Activated gamma-delta T cell treated with anti-CD3 and anti-CD28 coated beads, Interleukin-2, amount 50 U/mL, for 16 hours (primary cell): Measurements from ENCODE around the gene THAP7.
"Not testable (repeated sequence)": the region's sequence is repeated elsewhere in the genome, so short reads cannot be mapped to it uniquely, and the experiment has no call there.

Experiments used
- DNase-seq: peaks from one replicate; pipeline ENCODE4 v3.0.0-alpha.2; 2020; ENCODE audit warnings: low read depth

Gene THAP7

DNA sequence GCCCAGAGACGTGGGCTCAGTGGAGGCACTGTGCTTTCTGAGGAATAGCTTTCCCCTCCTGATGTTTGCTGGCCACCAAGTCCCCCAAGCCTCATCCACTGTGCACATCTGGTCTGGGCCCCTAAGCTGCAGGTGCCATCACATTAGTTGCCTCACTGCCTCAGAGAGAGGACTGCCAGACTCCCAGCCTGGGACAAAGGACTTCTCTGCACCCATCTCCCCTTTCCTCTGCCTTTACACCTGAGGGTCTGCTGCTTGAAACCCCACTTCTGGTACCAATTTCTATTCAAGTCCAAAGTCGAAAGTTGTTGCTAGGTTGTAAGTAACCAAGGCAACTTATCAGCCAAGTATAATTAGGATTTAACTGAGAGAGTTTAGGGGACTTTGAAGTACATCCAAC is 23.5 kb downstream of the THAP7 start:
- DNase-seq = no peak

DNA sequence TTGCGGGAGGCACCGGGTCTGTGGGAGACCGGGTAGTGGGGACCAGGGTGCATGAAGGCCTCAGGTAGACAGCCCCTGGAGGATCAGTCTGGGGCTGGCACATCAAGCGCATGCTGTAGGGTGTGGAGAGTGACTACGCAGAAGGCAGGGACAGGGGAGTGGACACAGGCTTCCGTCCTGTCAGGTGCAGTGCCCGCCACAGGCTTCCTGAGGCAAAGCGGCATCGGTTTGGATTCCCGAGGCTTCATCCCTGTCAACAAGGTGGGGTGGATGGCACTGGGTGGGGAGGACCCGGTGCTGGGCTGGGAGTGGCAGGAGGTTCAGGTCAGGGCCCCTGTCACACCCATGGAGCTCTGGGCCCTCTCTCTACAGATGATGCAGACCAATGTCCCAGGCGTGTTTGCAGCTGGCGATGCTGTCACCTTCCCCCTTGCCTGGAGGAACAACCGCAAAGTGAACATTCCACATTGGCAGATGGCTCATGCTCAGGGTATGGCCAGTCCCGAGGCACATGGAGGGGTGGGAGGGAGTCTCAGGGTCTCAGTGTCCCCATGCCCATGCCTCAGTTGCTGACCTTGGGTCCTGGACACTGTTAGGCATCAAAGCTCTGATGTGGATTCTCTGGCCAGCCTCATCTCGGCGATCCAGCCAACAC is 24.3 kb downstream of the THAP7 start:
- no peak for DNase-seq

DNA sequence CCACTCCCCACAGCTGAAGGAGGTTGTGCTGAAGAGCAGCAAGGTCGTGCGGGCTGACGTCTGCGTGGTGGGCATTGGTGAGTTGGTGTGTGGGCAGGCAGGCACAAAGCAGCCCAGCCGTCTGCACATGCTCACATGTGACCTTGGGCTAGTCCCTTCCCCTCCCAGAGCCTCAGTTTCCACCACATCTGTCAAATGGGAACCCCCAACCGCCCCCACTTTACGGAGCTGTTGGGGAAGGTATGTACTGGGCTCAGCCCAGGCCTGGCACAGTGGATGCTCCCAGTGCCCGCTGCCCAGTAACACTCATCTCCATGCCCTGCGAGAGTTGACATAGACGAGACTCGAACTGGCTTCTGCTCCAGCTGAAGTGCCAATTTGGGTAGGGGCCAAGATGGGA is 24.9 kb downstream of the THAP7 start:
- DNase-seq = no peak

DNA sequence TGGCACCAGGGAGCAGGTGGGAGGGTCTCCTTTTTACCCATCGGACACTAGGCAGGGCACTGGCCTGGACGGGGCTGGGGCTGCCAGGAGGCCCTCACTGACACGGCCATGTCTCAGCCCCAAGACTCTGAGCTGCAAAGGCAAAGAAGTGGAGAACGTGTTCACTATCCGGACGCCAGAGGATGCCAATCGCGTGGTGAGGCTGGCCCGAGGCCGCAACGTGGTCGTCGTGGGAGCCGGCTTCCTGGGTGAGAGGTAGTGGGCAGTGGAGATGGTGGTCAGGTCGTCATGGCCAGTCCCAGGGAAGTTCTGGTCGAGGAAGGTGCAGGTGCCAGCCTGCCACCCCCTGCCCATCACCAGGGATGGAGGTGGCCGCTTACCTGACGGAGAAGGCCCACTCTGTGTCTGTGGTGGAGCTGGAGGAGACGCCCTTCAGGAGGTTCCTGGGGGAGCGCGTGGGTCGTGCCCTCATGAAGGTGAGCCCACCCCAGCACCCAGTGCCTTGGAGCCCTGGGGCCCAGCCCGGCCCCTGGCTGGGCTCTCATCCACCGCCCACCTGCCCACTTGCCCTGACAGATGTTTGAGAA is 25.5 kb downstream of the THAP7 start:
- DNase-seq = no peak

DNA sequence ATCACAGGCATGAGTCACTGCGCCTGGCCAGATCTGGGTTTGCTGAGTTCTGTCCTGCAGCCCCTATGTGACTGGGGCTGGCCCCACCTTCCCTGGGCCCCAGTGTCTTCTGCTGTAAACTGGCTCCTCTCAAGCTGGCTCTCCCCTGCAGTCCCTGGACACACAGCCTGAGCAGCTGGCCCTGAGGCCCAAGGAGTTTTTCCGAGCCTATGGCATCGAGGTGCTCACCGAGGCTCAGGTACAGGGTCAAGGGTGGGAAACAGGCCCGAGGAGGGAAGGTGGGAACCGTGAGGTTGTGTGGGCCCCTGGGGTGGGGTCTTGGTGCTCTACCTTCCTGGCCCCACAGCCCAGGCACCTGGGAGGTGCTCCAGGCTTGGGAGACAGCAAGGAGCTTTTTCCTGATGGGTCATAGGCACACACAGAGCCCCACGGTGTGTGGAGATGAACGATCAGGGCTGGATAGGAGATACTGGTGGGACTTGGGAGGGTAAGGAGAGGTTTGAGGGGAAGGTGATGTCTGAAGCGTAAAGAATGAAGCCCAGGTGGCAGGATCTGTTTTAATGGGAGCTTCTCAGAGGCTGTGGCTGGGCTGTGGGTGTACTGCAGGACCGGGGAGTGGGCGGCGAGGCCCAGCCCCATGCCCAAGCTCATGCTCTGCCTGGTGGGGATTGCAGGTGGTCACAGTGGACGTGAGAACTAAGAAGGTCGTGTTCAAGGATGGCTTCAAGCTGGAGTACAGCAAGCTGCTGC is 26.2 kb downstream of the THAP7 start:
- DNase-seq = no peak

DNA sequence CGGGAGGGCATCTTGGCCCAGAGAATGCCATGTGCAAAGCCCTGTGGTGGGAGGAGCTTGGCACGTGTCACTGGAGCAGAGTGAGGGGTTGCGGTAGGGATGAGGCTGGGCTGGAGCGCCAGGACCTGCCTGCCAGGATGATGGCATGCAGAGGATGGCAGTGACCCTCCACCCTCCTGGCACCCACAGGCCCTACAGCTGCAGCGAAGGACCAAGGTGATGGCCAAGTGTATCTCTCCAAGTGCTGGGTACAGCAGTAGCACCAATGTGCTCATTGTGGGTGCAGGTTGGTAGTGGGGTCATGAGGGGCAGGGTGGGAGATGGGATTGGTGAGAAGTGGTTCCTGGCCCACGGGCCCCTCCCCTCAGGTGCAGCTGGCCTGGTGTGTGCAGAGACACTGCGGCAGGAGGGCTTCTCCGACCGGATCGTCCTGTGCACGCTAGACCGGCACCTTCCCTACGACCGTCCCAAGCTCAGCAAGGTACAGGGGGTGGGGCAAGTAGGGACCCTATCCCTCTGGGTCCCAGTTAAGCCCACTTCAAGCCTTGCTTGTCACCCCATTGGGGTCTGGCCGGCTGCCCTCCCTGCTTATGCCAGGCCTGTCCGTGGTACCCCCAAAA is 27.5 kb downstream of the THAP7 start:
- DNase-seq = no peak

DNA sequence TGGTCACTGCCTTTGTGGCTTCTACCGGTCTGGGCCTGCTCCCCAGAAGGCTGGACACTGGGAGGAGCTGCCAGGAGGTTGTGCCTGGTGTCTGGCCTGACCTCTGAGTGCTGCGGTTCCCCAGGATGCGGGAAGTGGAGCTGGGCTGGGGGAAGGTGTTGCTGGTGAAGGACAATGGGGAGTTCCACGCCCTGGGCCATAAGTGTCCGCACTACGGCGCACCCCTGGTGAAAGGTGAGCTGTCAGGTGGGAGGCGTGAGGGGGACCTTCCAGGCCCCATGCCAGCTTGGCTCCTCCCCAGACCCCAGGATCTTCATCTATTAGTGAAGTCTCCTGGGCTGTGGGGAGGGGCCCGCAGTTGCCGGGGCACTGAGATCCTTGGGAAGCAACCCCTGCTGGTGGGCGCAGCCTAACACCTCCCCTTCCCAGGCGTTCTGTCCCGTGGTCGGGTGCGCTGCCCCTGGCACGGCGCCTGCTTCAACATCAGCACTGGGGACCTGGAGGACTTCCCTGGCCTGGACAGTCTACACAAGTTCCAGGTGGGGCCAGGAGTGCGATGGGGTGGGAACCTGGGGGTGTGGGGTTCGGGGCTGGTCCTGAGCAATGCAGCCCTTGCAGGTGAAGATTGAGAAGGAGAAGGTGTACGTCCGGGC is 28.2 kb downstream of the THAP7 start:
- DNase-seq = no peak

DNA sequence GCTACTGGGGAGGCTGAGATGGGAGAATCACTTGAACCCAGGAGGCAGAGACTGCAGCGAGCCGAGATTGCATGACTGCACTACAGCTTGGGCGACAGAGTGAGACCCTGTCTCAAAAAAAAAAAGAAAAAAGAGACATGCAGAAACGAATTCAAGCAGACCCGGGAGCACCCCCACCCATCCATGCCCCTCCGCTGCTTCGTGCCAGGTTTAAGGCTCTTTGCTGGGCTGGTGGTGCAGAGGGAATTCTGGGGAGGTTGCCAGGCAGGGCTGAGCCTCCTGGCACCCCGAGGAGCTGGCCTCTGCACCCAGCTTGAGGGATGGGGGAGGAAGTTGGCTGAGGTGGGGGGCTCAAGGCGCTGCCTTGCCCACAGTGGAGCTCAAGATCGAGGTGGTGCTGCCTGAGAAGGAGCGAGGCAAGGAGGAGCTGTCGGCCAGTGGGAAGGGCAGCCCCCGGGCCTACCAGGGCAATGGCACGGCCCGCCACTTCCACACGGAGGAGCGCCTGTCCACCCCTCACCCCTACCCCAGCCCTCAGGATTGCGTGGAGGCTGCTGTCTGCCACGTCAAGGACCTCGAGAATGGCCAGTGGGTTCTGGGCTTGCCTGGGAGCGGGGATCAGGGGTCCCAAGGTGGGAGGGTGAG is 28.9 kb downstream of the THAP7 start:
- no peak for DNase-seq

DNA sequence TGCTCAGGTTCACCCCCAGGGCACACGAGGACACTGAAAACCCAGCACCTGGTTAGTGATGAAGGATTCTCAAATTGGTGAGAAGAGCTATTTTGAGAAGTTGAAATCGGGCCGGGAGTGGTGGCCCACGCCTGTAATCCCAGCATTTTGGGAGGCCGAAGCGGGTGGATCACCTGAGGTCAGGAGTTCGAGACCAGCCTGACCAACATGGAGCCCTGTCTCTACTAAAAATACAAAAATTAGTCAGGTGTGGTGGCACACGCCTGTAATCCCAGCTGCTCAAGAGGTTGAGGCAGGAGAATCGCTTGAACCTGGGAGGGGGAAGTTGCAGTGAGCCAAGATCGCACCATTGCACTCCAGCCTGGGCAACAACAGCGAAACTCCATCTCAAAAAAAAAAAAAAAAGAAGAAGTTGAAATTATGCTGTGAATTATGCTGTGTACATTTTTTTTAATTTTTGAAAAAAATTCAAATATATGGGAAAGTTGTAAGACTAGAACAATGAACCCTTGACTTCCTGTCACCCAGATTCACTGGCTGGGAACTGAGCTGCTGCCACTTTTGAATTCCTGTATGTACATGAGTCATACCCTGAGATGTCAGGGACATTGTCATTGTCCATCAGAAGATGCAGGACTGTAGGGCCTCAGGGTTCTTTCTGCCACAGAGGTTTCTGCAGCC is 29.8 kb downstream of the THAP7 start:
- DNase-seq = not testable (repeated sequence)

DNA sequence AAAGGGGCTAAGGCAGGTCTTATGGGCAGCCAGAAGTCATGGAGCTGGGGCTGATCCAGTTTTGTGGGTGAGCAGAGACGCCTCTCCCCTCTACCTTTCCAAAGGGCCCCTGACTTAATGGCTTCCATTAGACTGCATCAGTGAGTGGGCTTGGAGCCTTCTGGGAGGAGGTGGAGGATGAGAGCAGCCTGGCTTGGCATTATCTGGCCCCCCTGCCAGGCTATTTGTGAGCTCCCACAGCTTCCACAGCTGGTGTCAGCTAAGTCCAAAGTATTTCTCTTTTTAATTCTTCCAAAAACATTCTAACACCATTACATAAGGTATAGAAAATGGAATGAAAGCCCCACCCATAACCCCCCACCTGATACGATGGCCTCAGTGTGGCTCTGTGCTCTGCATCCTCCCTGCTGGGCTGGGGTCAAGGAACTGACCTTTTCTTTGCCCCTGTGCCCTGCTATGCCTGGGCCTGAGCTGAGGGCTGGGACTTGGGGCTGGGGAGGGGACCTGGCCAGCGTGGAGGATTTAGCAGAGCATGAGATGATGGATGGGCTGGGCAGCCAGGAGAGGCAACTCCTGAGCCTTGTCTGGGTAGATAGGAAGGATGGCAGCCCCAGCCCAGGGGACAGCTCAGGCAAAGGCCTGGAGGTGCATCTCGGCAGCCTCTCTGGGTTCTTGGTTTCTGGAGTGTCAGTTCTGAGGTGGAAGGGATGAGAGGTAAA is 30.8 kb downstream of the THAP7 start:
- DNase-seq = no peak

DNA sequence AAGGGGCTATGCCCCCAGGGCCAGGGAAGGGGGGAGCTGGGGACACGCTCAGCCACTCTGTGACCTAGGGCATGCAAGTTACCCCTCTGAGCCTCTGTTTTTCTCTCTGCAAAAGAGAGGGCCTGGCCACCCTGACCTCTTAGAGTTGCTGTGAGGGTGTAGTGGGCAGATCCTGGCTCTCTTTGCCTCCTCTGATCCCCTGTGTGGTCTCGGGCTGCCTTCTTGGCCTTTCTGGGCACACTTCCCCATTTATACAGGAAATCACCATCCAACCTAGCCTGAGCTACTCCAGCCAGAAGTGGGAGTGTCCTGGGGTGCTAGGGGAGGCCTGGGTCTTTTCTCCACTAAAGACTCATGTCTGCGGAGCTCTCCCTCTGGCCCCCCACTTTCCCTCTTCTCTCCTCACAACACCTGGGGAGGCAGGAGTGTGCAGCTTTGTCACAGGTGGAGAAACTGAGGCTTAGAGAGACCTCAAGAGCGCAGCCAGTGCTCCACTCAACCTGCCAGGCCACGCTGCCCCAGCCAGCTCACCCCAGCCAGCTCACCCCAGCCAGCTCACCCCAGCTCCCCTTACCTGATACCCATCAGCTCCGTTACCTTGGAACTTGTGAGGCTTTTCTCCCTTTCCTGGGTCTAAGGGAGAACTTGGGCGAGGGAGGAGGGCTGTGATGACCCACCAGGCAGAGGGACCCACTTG is 33.5 kb downstream of the THAP7 start:
- no peak for DNase-seq

DNA sequence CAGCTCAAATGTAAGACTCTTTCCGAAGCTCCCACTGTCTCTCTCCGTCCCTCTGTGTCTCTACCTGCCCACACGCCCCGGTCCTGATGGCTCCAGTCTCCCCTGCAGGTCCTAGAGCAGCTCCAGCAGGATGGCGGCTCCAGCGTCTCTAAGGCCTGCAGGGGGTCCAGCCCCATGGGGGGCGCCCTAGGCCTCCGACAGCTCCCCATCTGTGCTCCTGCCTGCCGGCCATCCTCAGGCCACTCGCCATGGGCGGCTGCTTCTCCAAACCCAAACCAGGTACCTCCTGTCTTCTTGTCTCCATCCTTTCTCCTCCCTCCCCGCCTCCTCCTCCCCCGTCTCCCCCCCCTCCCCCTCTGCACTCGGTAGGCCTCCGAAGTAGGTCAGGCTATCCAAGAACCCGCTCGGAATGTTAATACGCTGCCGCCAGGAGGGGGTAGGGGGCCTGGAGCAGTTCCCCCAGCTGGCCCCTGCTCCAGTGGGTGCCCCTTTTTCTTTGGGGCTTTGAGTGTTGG is 34.2 kb downstream of the THAP7 start:
- DNase-seq = no peak

DNA sequence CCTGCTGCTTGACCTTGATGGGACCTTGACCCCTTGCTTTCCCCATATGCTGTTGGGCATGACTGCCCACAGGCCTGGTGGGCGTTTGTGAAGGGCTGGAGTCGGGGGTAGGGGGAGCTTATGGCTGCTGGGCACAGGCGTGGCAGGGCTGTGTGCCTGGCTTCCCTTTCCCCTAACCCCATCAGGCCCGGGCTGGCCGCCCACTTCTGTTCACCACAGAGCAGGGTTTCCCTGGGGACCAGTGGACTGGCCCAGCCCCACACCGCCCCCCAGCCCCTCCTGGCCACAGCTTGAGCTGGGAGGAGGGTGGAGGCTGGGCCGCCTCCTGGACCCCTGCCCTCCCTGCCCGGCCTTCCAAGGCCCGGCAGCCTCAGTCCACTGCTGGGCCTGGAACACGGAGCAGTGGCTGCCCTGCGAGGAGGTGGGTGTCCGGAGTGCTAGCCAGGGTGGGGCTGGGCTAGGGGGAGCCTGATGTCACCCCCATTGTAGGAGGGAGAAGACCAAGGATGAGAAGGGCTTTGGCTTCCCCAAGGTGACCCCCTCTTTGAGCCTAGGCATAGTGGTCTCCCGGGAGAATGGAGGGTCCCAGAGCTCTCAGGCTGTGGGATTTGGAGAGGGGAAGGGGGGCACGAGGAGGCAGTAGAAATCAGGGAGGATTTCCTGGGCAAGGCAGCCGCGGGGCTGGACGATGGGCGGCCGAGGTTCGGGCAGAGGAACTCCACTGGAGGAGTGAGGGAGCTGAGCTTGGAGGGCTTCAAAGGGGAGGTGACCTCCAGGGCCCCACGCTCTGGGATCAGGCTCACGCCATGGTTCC is 34.8 kb downstream of the THAP7 start, which contains the start of gene AIFM3:
TSS of gene AIFM3 (plus strand) at position 373 of the 814 bp plus-strand sequence. CDS start 690 bp downstream, outside the sequence.
- no peak for DNase-seq

DNA sequence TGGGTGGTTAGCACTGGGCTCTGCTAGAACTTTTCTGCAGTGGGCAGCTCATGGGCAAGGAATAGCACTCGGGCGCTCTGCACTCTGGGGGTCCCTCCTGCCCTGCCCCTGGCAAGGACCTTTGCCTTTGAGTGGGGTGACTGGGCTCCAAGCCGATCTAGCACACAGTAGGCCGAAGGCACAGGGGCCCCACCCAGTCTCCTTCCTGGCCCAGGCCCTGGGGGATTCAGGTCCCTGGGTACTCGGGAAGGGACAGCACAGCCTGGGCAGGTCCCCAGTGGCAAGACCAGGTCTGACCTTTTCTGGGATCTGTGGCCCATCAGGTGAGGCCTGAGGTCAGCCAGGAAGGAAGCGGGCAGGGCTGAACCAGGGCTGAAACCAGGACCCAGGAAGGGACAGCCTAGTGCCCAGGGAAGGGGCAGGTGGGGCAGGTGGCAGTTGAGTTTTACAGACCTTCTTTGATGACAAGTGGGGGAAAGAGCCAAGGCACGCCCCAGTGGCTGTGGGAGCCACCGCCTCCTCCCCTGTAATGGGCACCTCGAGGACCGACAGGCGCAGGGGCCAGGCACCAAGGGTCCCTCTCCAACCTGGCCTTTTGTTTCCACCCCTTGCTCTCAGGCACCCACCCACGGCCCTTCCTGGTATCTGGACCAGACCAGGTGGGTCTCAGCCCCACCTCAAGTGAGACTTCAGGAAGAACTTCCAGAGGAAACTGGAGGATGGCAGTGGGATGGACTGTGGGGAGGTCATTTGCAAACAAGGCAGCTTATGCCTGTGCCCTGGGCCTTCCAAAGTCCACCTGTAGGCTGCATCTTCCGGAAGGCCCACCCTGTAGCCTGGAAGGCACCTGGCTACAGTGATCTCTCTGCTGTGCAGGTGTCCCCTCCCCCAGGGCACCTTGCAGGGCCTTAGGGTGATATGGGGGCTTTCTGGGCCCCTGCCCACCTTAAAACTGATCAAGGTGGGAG is 35.7 kb downstream of the THAP7 start:
- DNase-seq = no peak

DNA sequence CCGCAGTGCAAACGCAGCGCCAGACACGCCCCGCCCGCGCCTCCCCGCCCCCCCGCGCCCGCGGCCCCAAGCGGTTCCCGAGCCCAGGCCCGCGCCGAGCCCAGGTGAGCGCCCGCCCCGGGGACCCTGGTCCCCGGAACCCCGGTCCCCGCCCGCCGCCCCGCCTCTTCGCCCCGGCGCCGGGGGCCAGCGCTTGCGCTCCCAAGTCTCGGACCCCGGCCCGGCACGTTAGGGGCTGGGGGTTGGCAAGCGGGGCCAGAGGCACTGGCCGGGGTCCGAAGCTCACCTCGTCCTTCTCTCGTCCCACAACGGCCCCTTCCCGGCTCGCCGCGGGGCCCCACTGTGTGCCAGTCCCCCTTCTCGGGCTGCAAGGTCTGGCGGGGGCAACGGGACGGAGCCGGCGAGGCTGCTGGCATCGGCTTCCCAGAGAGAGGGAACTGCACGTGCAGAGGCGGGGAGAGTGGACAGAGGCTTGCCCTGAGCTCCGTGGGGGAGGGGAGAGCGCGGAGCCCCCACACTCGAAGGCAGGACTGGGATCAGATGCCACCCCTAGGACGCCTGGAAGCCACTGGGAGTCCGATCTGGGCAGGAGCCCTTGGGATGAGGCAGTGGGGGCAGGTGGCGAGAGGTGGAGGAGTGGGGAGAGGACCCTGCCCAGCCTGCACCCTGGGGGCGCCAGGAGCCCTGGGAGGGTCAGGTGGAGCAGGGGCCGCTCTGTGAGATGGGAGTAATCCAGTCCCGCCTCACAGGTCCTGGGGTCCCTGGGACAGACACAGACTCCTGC is 36.6 kb downstream of the THAP7 start:
- DNase-seq = no peak

DNA sequence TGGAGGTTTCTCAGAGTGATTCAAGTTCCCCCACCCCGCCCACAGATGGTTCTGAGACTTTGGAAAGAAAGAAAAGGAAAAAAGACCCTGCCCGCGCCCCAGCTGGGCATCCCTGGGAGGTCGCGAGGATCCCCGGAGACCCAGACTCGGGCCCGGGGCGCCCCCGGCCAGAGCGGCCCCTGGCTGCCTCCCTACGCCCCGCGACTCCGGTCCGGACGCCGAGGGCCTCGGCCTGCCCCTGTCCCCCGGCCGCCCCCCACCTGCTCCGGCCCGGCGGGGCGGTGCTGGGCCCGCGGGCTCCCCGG is 37.2 kb downstream of the THAP7 start:
- no peak for DNase-seq
